Measurements from ENCODE around the gene SUSD4.

- TF ChIP-seq CTCF (IDR thresholded peaks at IDR 0.05) (no peak), POLR2A (IDR thresholded peaks at IDR 0.05) (no peak), POLR2AphosphoS5 (IDR thresholded peaks at IDR 0.05; ENCODE audit: insufficient read depth in 1 of 2, low read depth in 1 of 2) (no peak)
Measured at GRCh38 chr1:223253916-223254315, 110.1 kb downstream of the SUSD4 start.
